Heart left ventricle (tissue), 13 donors: ENCODE data around the gene TMEM175.

Experiments
- CTCF ChIP-seq, 12 donors: fragments of 200-600 bp; sonication (generic) in 4 of 12; IDR thresholded peaks; one replicate each; pipeline versions ENCODE4 v1.5.0 to v1.8.0; 2018 to 2022; ENCODE audit warnings: antibody characterized with exemption in 12 of 12, mild to moderate bottlenecking in 5 of 12
- POLR2A ChIP-seq, 2 donors: fragments of 450-650 bp; IDR thresholded peaks; one replicate each; pipeline ENCODE4 v1.6.1; 2017; ENCODE audit warnings: antibody characterized with exemption in 2 of 2, mild to moderate bottlenecking in 2 of 2, moderate library complexity in 2 of 2
- donor health status: ischemic (EF 13 %, LVEDD 7.1; RV severe dilation, severe dysfunction).
- donor health status: DM: no; HTN: yes; CAD: no.
- donor health status: DM: no; HTN: no; CAD: no.
- donor health status: ischemic (EF 25% LVEDD 6.9; RV normal size, moderate dysfunction).
- donor health status: ischemic (EF 25% LVEDD 5.7; RV mildly dilated, moderate dysfunction).
- donor health status: ischemic (EF 35%, LVEDD 5.7; RV mildly dilated, moderate dysfunction).
- donor health status: nonischemic (EF 11% LVEDD 7.7; RV severe dilation, severe dysfunction).
- donor health status: DM: yes; HTN: yes; CAD: no.
- donor health status: PGD.
- donor health status: ischemic (EF 29% LVEDD 5.4; RV normal size, mild dysfunction).
- donor health status: nonischemic (EF 23%, LVEDD 6.1; RV moderate dilation, normal function).

- TF ChIP-seq POLR2A (IDR thresholded peaks at IDR 0.05) = no peak
- no peak for TF ChIP-seq CTCF (IDR thresholded peaks at IDR 0.05)
Measured at GRCh38 chr4:964346-965025, 32.2 kb downstream of the TMEM175 start.
